Right cardiac atrium (tissue), 5 donors: ENCODE measurements around the gene PITX3. TPM values are rescaled to one million over a fixed set of nuclear protein-coding genes. Genes with fewer than 3 reads are reported as not detected.
A peak's percentile ranks its signal among the peaks of the same experiment; 100 is the strongest.
"Not testable (repeated sequence)": the region's sequence is repeated elsewhere in the genome, so short reads cannot be mapped to it uniquely, and the experiment has no call there.

ENCODE experiments used
- ATAC-seq, 2 donors: fragments of 200-7000 bp; cut with Tn5 transposase; one replicate each; pipeline versions ENCODE4 v1.8.0 to v1.9.1; 2020; ENCODE audit warnings: moderate library complexity in 2 of 2, mild to moderate bottlenecking in 1 of 2
- DNase-seq, 3 donors: peaks; one replicate each; pipeline ENCODE4 v3.0.0-alpha.2; 2020
- H3K27ac ChIP-seq: one replicate; pipeline ENCODE4 v1.5.1; 2013; ENCODE audit warnings: mild to moderate bottlenecking, low read length, control low read depth, moderate library complexity
- H3K27me3 ChIP-seq: one replicate; pipeline ENCODE4 v1.6.1; 2013; ENCODE audit not compliant: control insufficient read depth, insufficient read depth
- H3K4me1 ChIP-seq: one replicate; pipeline ENCODE4 v1.6.1; 2013; ENCODE audit warnings: low read length; ENCODE audit not compliant: control insufficient read depth, insufficient read depth
- H3K4me3 ChIP-seq: one replicate; pipeline ENCODE4 v1.5.1; 2013; ENCODE audit warnings: low read length, control low read depth
- H3K9me3 ChIP-seq: one replicate; pipeline ENCODE4 v1.6.1; 2013; ENCODE audit warnings: low read length; ENCODE audit not compliant: control insufficient read depth
- WGBS: extraction: QIAGEN DNeasy Blood & Tissue Kit; methylation state at CpG from one replicate; pipeline ENCODE4 v1.1.7; 2013; 5-methylcytosine and 5-hydroxymethylcytosine counted together
- intact Hi-C, 4 donors: fragments of 100-400 bp; cut with DNase I; formaldehyde crosslinking; loops; one replicate each; pipeline versions ENCODE4 v1.11.0 to v1.14.0; 2022 to 2023
- polyA plus RNA-seq: library from polyadenylated mRNA; stranded (reverse); fragments of 200-250 nt; gene quantifications from one replicate; pipeline ENCODE4 v1.2.3, GENCODE V29; 2013
- total RNA-seq, 4 donors: library from RNA; stranded (reverse); fragmentation: NEBNext Ultra II Directional; extraction: Animal tissue kit (Norgen Biotek cat#: 25700); gene quantifications; one replicate each; pipeline ENCODE4 v1.2.1, GENCODE V29; 2021
- donor health status: healthy with polysubstance abuse.
- donor health status: DM: no; HTN: yes; CAD: no.
- donor health status: DM: no; HTN: no; CAD: no.
- donor health status: DM: no; HTN: yes; CAD: no; lungs with severe emphysema.
- donor health status: DM: yes; HTN: yes; CAD: no.

The PITX3 gene
- total and polyA plus RNA-seq, 5 donors: 0.25 to 0.82 (median 0.32) TPM

GRCh38 chr10:102227050-102227449 is 14.3 kb downstream of the PITX3 start:
- DNase-seq (peak in 1 of 3 donors; percentile 36), ATAC-seq (no peak)
- Histone ChIP-seq H3K9me3 (no peaks in the 10 kb centered on the region), H3K27me3 (no peaks in the 10 kb centered on the region), H3K27ac (no peak overlapping the region), H3K4me1 (peaks cover 4% of the 10 kb centered on the region), H3K4me3 (no peak overlapping the region)
- WGBS: 75% methylated on average over 8 of the region's 8 CpGs
- intact Hi-C loops: loop anchor here (5.0 to 10.0 kb wide), 4 partner anchors 52 to 170 kb away; partner anchors contain the start of genes NFKB2 (in 1 of the 4) and NOLC1 (in 1 of the 4)

- H3K9me3 ChIP-seq: no peaks in the 10 kb centered on the region
- H3K27me3 ChIP-seq: no peaks in the 10 kb centered on the region
- H3K4me3 ChIP-seq: peak overlapping the region; percentile 3
- no peak overlapping the region for H3K27ac ChIP-seq
- DNase-seq (no peak), ATAC-seq (no peak)
- intact Hi-C loops: loop anchor here (5.0 to 10.0 kb wide), 4 partner anchors 52 to 171 kb away; partner anchors contain the start of genes NFKB2 (in 1 of the 4) and NOLC1 (in 1 of the 4)
- WGBS: 56% methylated on average over 8 of the region's 8 CpGs
- peaks cover 4% of the 10 kb centered on the region for H3K4me1 ChIP-seq
Measured at GRCh38 chr10:102226542-102226870, 14.8 kb downstream of the PITX3 start.

GRCh38 chr10:102225646-102226541 is 15.4 kb downstream of the PITX3 start, which contains the start of gene ELOVL3:
Gene ELOVL3, plus strand, starts transcription at chr10:102226299. Its CDS starts 250 bp downstream, at chr10:102226549.
- WGBS: 5% methylated on average over 47 of the region's 47 CpGs
- Histone ChIP-seq H3K4me3 (peak within 1 kb of the TSS; percentile 37), H3K4me1 (peaks cover 4% of the 10 kb centered on the region), H3K27me3 (no peaks in the 10 kb centered on the region), H3K9me3 (no peaks in the 10 kb centered on the region), H3K27ac (peak within 1 kb of the TSS; percentile 89)
- peak; percentile 96 to 98 (median 97) for DNase-seq
- peak; percentile 97 to 98 for ATAC-seq
- intact Hi-C loops: loop anchor here (5.0 to 10.0 kb wide), 4 partner anchors 51 to 171 kb away; partner anchors contain the start of genes NFKB2 (in 1 of the 4) and NOLC1 (in 1 of the 4)

DNA sequence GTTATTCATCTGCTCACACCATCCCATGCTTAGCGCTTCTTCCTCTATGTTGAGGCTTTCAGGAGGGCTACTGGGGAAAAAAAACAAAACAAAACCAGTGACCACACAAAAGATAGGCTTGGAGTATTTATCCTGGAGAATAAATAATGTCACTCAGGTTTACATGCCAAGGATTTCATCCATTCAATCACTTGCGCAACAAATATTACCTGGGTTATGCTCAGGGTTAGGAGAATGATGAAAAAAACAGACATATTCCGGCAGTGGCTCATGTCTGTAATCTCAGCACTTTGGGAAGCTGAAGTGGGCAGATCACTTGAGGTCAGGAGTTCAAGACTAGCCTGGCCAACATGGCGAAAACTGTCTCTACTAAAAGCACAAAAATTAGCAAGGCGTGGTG is 18.5 kb downstream of the PITX3 start:
- H3K27me3 ChIP-seq: no peaks in the 10 kb centered on the region
- intact Hi-C loops: loop anchor here in 2 of 4 donors (10.0 kb wide), 2 partner anchors 48 to 68 kb away; partner anchors contain the start of gene NOLC1 (in 1 of the 2)
- peaks cover 4% of the 10 kb centered on the region for H3K4me1 ChIP-seq
- no peak for ATAC-seq
- no peak overlapping the region for H3K27ac ChIP-seq
- H3K9me3 ChIP-seq: no peaks in the 10 kb centered on the region
- WGBS: 84% methylated on average over 5 of the region's 5 CpGs
- no peak for DNase-seq
- H3K4me3 ChIP-seq: no peak overlapping the region

DNA sequence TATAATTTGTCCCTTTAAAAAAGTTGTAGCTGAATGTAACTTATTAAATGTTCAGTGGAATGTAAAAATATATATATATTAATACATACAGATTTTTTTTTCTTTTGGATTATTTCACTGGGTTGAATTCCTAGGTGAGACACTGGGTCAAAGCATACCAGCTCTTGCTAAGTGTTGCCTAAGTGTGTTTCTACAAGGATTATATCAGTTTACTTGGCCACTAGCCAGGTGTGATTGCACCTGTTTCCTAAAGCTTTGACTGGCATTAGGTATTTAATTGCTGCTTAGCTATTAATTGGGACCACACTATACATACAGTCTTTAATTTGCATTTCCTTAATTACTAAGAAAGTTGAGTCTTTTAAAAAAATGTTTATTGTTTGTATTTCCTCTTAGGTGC is 20.7 kb downstream of the PITX3 start:
- intact Hi-C loops: loop anchor here in 2 of 4 donors (10.0 kb wide), 2 partner anchors 46 to 66 kb away; partner anchors contain the start of gene NOLC1 (in 1 of the 2)
- Histone ChIP-seq H3K4me1 (no peaks in the 10 kb centered on the region), H3K4me3 (no peak overlapping the region), H3K27ac (no peak overlapping the region), H3K9me3 (no peaks in the 10 kb centered on the region), H3K27me3 (no peaks in the 10 kb centered on the region)
- ATAC-seq (no peak), DNase-seq (no peak)

- DNase-seq (no peak), ATAC-seq (no peak)
- Histone ChIP-seq H3K27me3 (no peaks in the 10 kb centered on the region), H3K27ac (no peak overlapping the region), H3K9me3 (no peaks in the 10 kb centered on the region), H3K4me3 (no peak overlapping the region), H3K4me1 (no peaks in the 10 kb centered on the region)
- 71% methylated on average over 5 of the region's 5 CpGs for WGBS
- intact Hi-C loops: no loop called here
Measured at GRCh38 chr10:102219370-102219769, 21.9 kb downstream of the PITX3 start.

DNA sequence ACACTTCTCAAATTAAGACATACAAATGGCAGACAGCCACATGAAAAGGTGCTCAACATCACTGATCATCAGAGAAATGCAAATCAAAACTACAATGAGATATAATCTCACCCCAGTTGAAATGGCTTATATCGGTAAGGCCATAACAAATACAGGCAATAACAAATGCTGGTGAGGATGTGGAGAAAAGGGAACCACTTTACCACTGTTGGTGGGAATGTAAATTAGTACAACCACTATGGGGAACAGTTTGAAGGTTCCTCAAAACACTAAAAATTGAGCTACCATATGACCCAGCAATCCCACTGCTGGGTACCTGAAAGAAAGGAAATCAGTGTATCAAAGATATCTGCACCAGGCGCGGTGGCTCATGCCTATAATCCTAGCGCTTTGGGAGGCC is 27.7 kb downstream of the PITX3 start:
- H3K4me1 ChIP-seq, H3K4me3 ChIP-seq, H3K9me3 ChIP-seq, H3K27me3 ChIP-seq, intact Hi-C loops, ATAC-seq, DNase-seq, H3K27ac ChIP-seq: not testable (repeated sequence)
- WGBS: 87% methylated on average over 4 of the region's 4 CpGs

GRCh38 chr10:102211615-102212299 is 29.6 kb downstream of the PITX3 start:
- intact Hi-C loops: no loop called here
- no peak for DNase-seq
- H3K27me3 ChIP-seq: no peaks in the 10 kb centered on the region
- no peaks in the 10 kb centered on the region for H3K9me3 ChIP-seq
- no peak overlapping the region for H3K27ac ChIP-seq
- peaks cover 4% of the 10 kb centered on the region for H3K4me1 ChIP-seq
- no peak for ATAC-seq
- WGBS: 81% methylated on average over 3 of the region's 3 CpGs
- no peak overlapping the region for H3K4me3 ChIP-seq

- no peak overlapping the region for H3K4me3 ChIP-seq
- peak overlapping the region; percentile 53 for H3K27ac ChIP-seq
- intact Hi-C loops: no loop called here
- peaks cover 4% of the 10 kb centered on the region for H3K4me1 ChIP-seq
- ATAC-seq (peak; percentile 66 to 70), DNase-seq (peak in 1 of 3 donors; percentile 60)
- WGBS: 15% methylated on average over 5 of the region's 5 CpGs
- no peaks in the 10 kb centered on the region for H3K27me3 ChIP-seq
- H3K9me3 ChIP-seq: peaks cover 2% of the 10 kb centered on the region
Measured at GRCh38 chr10:102208311-102209035, 32.8 kb downstream of the PITX3 start.

- intact Hi-C loops: no loop called here
- H3K4me1 ChIP-seq: no peaks in the 10 kb centered on the region
- DNase-seq: no peak
- no peak overlapping the region for H3K4me3 ChIP-seq
- no peak for ATAC-seq
- WGBS: 70% methylated on average over 1 of the region's 1 CpG
- H3K27ac ChIP-seq: no peak overlapping the region
- peaks cover 2% of the 10 kb centered on the region for H3K9me3 ChIP-seq
- H3K27me3 ChIP-seq: no peaks in the 10 kb centered on the region
Measured at GRCh38 chr10:102202386-102202785, 38.9 kb downstream of the PITX3 start.
